ENCODE measurements around the gene TMEM254.
"Not testable (repeated sequence)": the region's sequence is repeated elsewhere in the genome, so short reads cannot be mapped to it uniquely, and the experiment has no call there.

The TMEM254 gene

DNA sequence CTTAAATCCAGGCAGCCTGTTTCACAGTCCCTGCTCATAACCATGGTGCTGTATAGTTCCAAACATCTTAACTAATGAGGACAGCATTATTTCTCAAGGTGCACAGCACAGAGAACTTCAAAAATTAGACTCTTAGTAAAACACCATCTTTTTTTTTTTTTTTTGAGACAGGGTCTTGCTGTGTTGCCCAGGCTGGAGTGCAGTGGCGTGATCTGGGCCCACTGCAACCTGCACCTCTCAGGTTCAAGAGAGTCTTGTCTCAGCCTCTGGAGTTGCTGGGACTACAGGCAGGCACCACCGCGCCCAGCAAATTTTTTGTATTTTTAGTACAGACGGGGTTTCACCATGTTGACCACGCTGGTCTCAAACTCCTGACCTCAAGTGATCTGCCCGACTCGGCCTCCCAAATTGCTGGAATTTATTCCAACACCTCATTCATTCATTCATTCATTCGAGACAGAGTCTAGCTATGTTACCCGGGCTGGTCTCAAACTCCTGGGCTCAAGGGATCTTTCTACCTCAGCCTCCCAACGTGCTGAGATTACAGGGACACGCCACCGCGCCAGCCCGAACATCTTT is 507 bp upstream of the TMEM254 start:
- DNase-seq, result no peak

DNA sequence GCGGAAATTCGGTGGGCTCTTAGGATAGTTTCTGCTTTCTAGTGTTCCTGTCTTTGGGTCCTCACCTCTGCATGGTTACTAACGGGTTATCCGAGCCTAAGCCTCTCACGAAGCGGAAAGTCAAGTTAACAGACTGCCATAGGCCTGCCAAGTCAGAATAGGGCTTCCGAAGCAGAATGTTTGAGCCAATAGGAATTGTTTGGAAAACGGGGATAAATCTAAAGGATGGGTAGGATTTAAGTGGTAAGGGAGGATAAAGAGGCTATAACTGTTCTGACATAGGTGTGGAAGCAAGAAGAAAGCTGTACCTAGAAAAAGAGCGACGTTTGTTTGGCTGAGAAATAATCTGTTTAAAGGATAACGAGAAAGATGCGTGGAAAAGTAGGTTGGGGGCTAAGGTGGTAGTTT is 851 bp downstream of the TMEM254 start:
- no peak for DNase-seq

DNA sequence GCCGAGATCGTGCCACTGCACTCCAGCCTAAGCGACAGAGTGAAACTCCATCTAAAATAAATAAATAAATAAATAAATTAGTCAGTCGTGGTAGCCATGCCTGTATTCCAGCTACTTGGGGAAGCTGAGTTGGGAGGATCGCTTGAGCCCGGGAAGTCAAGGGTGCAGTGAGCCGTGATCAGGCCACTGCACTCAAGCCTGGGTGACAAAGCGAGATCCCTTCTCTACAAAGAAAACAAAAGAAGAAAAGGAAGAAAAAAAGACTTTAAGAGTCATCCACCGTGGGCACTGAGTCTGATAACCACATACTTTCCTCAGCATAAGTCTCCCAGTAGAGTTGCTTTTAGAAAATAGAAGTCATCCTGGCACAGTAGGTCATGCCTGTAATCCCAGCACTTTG is 2.6 kb downstream of the TMEM254 start:
- DNase-seq, result no peak

DNA sequence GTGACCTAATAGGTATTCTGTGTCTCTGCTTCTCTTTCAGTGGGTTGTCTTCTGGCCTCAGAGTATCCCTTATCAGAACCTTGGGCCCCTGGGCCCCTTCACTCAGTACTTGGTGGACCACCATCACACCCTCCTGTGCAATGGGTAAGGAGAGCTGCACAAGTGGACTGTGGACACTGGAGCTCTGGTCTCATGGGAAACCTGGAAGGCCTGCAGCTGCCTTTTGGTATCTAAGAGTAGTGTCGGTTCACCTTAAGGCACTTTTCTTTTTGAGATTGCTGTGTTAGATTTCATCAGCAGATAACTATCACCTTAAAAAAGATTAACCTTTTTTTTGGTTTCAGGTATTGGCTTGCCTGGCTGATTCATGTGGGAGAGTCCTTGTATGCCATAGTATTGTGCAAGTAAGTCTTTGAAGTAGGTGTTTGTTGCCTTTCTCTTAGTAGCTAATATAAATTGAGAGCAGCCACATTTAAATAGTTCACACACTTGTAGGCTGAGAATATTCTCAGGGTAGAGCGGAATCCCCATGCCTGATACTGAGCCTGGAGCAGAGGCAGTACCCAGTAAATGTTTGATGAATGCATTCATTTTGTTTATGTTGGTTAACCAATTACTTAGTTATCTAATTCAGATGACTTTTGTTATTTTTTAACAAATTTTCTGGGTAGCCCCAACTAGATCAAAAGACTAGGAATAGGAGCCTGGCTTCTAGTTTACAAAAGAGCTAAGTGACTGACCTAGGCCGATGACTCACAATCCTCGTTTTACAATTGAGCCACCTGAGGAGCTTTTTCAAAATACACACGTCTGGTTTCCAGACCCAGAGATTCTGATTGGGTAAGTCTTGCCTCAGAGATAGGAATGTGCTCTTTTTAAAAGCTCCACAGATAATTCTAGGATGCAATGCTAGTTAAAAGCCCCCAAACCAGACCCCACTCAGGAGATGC is 3.6 kb downstream of the TMEM254 start:
- no peak for DNase-seq

DNA sequence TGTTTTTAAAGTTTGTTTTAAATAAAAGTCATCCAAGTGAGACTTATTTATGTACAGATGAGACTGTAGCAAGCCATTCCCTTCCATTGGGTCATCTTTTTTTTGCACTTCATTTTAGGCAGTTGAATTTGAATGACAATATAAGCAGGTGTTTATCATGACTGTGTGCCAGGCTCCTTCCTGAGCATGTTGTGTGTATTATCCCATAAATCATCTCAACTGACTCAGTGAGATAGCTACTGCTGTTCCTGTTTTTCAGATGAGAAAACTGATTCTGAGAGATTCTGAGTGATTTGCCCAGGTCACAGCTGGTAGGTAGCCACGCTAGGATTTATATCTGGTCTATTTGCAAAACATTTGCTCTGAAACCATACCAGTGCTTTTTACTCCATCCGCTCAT is 11.7 kb downstream of the TMEM254 start:
- DNase-seq, result no peak

DNA sequence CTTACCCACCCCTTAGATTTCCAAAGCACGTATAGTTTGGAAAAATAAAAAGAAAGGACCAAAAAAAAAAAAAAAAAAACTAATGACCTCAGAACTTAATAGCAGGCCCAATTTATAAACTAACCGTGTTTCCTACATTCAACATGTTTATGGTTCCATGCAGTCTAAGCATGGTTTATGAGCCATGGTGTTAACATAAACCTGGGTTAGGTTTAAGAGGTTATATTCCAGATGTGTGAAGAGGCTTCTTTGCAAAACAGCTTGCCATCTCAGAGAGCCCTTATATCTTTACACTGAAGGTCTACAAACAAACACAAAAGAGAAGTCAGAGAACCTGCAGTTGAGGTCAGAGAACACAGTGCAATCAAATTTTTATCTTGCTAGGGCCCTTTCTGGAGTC is 15.8 kb downstream of the TMEM254 start:
- no peak for DNase-seq

DNA sequence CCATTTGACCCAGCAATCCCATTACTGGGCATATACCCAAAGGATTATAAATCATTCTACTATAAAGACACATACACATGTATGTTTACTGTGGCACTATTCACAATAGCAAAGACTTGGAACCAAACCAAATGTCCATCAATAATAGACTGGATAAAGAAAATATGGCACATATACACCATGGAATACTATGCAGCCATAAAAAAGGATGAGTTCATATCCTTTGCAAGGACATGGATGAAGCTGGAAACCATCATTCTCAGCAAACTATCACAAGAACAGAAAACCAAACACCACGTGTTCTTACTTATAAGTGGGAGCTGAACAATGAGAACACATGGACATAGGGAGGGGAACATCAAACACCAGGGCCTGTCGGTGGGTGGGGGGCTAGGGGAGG is 19.8 kb downstream of the TMEM254 start:
- not testable (repeated sequence) for DNase-seq

DNA sequence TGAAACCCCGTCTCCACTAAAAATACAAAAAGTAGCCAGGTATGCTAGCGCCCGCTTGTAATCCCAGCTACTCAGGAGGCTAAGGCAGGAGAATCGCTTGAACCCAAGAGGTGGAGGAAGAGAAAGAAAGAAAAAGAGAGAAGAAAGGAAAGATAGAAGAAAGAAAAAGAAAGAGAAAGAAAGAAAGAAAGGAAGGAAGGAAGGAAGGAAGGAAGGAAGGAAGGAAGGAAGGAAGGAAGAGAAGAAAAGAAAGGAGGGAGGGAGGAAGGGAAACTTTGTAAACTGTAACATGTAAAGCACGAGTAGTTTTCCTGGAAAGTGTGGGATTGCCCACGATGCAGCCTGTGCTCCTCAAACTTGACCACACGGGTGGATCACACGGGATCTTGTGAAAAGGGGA is 20.8 kb downstream of the TMEM254 start:
- not testable (repeated sequence) for DNase-seq

DNA sequence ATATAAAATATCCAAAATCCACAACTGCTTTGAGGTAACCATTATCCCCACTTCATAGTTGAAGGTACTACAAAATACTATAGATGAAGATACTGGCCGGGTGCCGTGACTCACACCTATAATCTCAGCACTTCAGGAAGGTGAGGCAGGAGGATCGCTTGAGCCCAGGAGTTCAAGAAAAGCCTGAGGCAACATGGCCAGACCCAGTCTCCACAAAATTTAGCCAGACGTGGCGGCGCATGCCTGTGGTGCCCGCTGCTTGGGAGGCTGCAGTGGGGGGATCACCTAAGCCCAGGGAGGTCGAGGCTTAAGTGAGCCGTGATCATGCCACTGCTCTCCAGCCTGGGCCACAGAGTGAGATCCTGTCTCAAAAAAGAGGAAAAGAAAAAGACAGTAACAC is 21.7 kb downstream of the TMEM254 start:
- no peak for DNase-seq

DNA sequence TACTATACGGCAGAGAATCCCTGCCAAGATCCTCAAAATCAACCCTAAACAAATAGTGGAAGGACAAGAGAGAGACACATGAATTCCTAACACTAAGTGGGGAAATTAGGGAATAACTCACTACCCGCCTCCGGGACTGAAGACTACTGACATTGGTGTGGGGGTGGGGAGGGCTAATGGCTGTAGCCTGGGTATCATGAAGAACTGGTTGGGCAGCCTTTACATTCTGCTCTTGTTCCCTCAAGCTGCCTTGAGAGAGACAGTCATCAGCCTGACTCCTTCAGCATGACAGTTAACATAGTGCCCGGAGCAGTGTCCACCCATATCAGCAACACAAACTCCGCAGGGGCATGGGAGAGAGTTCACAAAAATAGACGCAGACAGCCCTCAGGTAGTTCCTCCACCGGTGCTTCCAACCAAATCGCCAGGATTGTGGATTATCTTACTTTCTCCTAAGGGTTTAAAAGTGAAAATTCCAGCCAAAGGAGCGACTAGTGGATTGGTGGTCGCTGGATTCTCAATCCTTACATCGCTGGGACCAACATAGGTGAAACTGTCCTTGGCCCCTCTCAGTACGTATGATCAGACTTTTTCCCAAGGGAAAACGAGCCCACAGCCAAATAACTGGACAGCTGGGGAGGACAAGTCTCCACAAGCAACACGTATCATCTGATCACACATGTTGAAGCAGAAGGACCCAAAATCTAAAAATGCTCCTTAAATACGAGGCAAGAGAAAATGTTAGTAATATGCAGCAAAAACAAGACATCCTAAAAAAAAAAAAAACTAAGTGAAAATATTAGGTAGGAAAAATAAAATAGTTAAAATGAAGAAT is 22.6 kb downstream of the TMEM254 start:
- no peak for DNase-seq

DNA sequence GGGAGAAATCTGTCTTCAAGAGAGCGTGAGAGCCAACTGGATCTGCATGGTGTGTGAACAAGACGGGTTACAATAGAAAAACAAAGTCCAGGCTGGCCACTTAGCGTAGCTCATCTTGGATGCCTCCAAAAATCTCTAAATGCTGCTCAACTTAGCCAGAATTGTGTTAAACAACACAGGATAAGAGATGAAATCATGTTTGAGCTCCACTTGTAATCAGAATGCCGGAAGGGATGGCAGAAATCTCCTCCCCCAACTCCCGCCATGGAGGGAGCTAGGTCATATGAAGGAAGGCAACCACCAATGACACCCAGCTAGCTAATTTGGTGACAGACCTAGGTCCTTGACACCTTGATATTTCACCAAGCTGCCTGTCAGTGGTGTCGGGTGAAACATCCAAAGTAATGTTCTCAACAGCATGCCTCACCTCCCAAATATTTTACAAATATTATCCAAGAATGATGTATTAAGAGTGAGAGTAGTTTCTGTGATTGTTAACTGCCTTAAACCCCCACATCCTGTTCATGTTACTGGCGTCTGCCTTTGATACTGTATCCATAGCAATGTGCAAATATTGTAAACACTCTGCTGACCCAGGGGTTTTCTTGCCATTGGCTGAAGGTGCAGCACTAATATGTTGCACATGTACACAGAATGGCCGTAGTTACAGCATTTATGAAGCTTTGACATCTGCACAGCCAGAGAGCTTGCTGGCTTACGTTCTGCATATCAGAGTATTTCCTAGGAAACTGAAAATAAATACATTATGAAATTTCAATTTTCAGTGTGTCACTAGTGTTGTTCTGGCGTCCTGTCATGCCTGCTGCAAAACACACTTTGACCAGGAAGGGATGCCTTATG is 25.8 kb downstream of the TMEM254 start:
- DNase-seq, result no peak

DNA sequence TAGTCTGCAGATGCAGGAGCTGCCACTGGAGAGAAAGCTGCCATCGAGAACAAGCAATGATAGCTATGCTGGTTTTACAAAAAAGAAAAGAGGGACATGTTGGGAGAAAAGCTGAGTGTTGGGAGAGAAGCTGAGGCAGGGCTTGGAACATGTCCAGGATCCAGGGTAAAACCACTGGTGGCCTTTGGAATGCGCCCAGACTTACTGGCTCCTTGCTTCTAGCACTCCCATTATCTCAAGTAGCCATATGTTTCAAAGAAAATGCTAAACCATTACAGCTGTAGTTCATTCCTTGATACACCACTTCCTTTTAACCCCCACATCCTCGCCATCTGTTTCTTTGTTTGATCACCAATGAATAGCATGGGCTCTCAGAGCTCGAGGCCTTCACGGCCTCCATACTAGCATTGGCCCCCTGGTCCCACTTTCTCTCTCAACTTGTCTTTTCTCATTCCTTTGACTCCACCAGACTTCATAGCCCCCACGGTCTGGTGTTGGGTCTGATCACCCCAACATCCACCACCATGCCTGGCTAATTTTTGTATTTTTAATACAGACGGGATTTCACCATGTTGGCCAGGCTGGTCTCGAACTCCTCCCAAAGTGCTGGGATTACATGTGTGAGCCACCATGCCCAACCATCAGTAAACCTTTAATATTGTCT is 30.2 kb downstream of the TMEM254 start:
- DNase-seq, result no peak

DNA sequence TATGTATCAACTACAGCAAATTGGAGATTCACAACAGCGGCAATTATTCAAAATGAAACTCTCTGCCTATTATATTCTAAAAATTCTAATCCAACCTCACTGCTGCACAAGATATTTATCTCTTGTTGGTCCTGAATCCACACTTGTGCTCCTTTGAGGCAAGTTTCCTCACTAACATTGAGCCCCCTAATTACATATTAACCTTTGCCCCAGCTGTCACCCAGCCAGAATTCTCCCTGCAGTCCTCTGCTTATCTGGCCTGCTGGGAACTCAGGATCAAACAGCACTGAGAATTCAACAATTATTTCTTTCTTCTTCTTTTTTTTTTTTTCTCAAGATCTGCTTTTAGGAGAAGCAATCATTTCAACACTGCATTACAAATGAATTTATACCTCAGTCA is 32.5 kb downstream of the TMEM254 start:
- DNase-seq, result no peak

DNA sequence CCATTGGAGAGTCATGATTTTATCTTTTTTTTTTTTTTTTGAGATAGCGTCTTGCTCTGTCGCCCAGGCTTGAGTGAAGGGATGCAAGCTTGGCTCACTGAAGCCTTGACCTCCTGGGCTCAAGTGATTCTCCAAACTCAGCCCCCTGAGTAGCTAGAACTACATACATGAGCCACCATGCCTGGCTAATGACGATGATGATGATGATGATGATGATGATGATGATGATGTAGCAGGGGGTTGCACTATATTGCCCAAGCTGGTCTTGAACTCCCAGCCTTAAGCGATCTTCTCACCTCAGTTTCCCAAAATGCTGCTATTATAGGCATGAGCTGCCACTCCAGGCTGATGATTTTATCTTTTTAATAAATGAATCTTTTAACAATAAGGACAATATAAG is 40.2 kb downstream of the TMEM254 start:
- no peak for DNase-seq

DNA sequence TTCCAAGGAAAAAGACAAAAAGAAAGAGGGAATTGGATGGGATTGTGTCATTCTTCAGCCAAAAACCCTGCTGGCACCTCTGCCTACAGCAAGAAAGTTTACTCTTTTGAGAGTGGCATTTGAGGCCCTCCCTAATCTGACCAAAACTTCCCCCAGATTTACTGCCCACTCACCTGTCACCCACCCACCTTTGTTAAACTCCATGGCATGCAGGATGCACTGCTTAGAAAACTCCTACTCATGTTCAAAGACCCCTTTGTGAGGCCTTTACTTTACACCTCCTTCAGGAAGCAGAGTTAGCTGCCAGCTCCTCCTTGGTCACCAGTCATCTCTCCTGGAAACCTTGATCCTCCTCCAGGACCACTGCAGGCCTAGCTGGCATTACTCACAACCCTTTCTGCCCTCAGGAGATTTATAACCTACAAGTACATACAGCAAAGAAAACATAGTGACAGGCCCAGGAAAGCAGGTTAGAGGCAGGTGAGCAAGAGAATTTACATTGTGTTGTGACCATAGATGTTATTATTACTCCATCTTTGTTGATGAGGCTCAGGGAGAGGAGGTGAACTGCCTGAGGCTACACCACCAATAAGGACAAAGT is 43.7 kb downstream of the TMEM254 start:
- DNase-seq, result no peak

DNA sequence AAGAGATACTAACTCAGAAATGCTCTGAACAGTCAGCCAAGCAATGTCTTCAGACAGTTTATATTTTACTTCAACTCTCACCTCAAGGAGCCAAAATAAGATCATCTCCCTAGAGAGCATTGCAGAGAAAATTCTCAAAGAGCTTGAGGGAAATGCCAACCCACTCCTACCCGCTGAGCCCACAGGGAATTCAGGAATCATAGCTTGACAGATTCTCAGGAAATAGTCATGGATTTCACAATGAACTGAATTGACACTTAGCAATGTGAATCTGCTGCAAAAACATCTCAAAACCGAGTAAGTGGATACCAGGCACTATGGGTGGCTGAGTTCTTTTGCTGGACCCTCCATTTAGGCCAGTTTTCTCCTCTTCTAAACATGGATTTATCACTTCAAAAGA is 44.3 kb downstream of the TMEM254 start:
- DNase-seq, result no peak

DNA sequence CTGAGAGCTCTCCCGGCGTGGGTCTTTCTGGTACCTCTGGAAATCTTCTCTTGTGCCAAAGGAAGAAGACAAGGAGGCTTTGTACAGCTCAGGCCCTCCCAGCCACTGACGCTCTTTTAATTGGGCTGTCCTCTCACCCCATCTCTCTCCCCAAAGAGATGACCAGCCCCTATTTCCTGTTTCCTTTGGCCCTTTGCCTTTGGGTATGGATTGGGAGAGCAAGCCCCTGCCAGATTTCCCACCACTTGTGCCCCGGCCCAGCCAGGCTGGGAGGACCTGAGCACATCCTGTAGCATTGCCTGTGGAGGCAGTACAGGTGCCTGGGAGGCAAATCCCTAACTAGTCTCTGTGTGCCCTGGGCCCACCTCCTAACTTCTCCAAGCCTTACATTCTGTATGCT is 48.4 kb downstream of the TMEM254 start:
- no peak for DNase-seq

DNA sequence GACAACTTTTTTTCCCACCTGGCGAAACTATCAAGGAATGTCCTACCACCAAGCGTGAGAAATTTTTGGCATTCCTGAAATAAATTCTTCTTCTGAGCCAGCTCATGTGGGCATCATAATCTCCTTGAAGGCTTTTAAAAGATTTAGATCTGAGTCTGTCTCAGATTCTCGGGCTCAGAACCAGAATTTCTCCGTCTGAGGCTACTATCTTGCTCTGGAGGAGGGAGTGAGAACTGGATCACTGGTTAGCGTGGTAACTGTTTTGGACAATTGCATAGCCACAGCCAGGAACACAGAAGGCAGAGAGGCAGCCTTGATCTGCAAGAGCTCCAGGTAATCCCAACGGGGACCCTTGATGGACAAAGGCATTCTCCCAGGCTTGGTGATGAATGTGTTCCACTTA is 53.0 kb downstream of the TMEM254 start:
- no peak for DNase-seq

DNA sequence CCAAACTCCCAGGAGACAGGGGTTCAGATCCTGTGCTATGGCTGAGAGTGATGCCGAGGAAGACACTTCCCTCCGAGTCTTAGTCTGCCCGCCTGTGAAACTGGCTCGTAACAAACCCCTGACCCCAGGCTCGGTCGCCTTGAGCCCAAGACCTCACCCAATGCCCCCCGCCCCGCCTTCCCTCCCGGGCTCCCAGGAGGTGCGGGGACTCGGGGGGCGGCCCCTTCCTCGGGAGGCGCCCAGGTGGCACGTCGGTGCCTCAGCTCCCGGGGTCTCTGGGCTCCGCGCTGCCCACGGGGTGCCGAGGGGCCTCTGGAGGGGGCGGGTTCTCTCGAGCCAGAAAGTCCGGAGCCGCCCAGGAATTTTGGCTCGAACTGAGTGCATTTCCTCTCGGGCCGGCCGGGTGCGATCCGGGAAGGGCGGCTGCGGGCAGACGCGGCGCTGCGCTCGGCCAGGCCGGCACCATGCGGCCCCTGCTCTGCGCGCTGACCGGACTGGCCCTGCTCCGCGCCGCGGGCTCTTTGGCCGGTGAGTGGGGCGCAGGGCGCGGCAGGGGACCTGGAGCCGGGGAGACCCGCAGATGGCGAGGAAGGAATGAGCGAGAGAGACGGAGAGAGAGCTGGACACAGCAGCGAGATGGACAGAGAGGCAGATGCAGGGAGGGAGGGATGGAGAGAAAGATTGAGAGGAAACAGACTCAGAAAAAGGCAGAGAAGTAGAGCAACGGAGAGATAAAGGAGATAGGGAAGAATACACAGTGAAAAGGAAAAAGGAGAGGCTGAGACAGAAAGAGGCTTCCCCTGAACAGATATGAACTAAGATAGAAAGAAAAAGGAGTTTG is 54.1 kb downstream of the TMEM254 start, which contains the start of gene PLAC9:
Gene PLAC9 (plus strand): TSS at position 432 of the 841 bp plus-strand sequence. CDS start 33 bp downstream, at position 465.
- DNase-seq, result no peak

DNA sequence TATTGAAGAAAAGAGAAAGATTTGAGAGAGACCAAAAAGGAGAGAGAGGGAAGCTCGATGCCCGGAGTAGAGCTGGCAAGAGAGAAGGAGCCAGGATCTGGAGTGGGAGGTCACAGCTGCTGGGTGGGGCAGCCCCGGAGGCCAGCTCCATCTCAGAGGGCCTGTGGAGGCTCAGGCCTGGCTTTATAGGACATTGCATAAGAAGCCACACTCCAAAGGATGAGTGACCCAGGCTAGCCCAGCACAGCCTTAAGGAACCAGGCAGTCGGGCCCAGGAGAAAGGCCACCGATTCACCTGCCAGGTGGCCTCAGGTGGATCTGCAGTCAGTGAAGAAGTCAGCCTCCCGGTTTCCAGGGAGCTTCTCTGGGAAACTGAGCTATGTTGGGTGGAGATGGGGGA is 54.7 kb downstream of the TMEM254 start:
- no peak for DNase-seq

DNA sequence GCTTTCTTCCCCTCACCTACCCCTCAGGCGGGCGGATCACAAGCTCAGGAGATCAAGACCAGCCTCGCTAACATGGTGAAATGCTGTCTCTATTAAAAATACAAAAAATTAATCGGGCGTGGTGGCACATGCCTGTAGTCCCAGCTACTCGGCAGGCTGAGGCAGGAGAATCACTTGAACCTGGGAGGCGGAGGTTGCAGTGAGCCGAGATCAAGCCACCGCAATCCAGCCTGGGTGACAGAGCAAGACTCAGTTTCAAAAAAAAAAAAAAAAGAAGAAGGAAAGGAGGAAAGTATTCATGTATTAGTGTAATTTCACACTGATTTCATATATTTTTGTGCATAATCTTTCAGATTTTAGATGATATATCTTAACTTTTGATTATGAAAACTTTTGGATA is 55.2 kb downstream of the TMEM254 start:
- DNase-seq, result not testable (repeated sequence)
